HG03139 (cell line): Measurements from ENCODE around the gene AFMID.
"Not testable (repeated sequence)": the region's sequence is repeated elsewhere in the genome, so short reads cannot be mapped to it uniquely, and the experiment has no call there.

Source experiments
- ATAC-seq: cut with Tn5 transposase; IDR thresholded peaks from one replicate; pipeline ENCODE4 v1.9.1; 2021; ENCODE audit not compliant: unreplicated experiment

The AFMID gene, protein sequence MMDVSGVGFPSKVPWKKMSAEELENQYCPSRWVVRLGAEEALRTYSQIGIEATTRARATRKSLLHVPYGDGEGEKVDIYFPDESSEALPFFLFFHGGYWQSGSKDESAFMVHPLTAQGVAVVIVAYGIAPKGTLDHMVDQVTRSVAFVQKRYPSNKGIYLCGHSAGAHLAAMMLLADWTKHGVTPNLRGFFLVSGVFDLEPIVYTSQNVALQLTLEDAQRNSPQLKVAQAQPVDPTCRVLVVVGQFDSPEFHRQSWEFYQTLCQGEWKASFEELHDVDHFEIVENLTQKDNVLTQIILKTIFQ

DNA sequence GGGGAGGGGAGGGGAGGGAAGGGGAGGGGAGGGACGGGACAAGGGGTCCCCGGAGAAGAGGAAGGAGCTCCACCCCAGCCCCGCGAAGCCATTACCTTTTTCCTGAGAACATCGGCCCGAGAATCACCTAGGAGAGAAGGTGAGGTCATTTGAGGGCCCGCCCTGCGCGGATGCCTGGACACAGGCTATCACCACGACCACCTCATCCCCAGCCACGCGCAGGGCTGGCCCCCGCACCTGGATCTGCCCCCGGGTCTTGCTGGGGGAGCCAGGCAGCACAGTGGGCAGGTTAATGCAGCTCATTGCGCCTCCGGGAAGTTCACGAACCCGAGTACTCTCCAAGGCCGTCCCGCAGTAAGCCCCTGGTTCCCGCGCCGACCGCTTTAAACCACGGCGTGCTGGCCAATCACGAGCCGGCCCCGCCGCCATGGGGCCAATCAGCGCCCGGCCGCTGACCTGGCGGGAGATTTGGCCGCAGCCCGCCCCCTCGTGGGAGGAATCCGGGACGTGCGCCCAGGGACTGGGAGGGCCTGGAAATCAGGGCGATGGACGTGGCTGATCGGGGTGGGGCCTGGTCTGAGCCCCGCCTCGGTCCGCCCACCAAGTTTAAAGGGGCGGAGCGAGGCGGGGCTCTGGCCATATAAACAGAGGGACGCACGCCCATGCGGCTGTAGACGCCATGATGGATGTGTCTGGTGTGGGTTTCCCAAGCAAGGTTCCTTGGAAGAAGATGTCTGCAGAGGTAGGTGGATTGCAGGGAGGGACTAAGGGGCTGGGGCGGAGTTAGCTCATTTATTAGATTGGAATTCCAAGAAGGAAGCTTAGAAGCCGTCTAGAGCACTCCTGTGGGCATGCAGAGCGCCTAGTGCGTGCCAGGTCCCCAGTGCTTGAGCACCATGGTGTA lies at the start of gene AFMID, which contains the start of gene TK1:
AFMID (plus strand) TSS at position 671 of the 904 bp plus-strand sequence; CDS start at position 680, 9 bp downstream.
TK1 (minus strand) TSS at position 361 of the 904 bp plus-strand sequence; CDS start at position 303, 58 bp downstream.
- ATAC-seq, result peak; percentile 93

DNA sequence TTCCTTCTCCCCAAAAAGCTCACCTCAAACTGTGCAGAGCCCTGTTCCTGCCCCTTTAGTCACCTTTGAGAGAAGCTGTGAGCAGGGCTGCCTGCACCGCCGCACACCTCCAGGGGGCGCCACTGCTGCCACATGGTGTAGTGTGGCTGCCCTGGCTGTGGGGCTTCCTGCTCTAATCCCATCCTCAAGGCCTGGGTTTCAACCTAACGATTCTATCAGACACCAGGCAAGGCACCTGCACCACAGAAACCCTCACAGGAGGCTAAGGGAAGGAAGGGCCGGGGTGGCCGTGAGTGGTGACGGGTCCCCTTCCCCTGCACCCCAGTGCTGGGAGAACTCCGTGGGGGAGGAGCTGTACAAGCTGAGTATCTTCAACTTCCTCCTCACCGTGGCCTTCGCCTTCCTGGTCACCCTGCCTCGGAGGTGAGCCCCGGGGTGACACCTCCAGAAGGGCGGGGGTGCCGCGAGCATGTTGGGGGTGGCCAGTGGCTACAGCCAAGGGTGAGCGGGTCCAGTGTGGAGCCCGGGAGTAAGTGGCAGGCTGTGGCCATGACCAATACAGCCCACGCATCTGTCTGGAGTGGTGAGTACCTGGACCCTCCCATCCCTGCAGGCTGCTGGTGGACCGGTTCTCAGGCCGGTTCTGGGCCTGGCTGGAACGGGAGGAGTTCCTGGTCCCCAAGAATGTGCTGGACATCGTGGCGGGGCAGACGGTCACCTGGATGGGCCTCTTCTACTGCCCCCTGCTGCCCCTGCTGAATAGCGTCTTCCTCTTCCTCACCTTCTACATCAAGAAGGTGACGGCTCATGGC lies 49.6 kb upstream of the AFMID start:
- no peak for ATAC-seq

DNA sequence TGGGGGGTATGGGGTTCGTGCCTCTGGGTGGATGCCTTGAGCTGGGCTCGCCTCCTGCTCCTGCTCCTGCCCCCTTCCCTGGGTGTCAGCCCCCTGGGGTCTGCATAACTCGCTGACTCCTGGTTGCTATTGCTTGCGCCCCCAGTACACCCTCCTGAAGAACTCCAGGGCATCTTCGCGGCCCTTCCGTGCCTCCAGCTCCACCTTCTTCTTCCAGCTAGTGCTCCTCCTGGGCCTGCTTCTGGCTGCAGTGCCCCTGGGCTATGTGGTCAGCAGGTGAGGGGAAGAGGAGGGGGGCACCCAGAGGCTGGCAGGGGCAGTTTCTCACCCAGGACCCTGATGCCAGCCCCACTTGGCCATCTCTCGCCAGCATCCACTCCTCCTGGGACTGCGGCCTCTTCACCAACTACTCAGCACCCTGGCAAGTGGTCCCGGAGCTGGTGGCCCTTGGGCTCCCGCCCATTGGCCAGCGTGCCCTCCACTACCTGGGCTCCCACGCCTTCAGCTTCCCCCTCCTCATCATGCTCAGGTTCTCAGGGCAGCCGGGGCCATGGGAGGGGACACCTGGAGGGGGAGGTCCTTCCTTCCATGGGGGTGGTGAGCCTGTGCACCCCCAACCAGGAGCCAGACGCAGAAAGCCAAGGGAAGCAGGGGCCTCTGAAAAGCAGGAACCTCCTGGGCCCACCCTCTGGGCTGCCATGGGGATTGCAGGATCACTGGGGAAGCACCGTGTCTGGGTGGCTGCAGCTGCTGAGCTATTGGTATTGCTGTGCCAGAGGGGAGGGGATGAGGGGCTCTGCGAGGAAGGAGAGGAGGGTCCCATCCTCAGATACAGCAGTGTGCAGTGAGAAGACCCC lies 48.7 kb upstream of the AFMID start:
- ATAC-seq, result no peak

DNA sequence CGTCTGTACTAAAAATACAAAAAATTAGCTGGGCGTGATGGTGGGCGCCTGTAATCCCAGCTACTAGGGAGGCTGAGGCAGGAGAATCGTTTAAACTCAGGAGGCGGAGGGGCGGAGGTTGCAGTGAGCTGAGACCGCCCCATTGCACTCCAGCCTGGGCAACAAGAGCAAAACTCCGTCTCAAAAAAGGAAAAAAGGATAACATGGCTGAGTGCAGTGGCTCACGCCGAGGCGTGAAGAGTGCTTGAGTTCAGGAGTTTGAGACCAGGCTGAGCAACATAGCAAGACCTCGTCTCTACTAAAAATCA lies 47.3 kb upstream of the AFMID start:
- not testable (repeated sequence) for ATAC-seq

DNA sequence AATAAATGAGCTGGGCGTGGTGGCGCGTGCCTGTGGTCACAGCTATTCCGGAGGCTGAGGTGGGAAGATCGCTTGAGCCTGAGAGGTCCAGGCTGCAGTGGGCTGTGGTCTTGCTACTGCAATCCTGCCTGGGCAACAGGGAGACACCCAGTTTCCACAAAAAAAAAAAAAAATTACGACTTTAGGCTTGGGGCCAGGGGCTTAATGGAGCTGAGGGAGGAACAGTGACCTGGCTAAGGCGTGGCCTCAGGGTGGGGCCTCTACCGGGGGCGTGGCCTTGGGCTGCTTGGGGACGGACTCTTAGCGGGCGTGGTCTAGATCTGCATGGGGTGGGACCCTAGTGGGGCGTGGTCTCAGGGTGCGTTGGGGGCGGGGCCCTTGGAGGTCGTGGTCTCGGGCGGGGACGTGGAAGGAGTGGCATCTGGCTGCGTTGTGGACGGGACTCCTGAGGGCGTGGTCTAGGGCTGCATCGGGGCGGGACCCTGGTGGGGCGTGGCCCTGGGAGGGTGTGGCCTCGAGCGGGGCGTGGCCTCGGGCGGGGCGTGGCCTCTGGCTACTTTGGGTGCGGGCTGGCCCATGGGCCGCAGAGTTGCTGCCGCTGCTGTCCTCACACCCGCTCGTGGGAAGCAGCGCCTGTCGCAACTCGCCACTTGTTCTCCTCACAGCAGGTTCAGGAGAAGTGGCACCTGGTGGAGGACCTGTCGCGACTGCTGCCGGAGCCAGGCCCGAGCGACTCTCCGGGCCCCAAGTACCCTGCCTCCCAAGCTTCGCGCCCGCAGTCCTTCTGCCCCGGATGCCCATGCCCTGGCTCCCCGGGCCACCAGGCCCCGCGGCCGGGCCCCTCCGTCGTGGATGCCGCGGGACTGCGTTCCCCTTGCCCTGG lies 46.8 kb upstream of the AFMID start:
- ATAC-seq, result peak; percentile 70

DNA sequence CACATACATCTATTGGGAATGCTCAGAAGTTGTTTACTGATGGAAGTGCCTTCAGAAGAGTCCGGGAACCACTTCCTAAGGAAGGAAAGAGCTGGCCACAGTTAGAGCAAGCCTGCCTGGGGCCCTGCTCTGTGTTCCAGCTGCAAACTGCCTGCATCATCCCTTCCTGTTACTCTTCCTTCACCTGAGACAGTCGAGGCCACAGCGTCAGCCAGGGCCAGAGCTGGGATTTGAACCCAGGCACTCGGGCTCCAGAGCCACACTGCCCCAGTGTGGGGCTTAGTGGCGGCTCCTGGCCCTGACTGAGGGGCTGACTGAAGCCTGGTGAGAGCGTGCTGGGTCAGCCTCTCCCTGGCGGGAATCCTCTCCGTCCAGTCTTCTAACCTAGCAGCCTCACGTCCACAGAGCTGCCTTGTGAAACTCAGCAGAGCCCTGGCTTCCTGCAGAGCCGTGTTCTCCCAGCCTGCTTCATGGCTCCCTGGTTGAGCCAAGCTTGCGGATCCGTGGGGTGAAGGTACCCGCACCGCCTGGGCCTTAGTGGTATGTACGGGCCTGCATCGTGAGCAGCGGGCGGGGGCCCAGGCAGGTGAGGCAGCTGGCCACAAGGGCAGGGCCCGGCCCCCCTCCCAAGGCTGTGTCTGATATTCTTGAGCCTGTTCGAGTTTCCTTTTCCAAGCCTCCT lies 45.6 kb upstream of the AFMID start:
- no peak for ATAC-seq

DNA sequence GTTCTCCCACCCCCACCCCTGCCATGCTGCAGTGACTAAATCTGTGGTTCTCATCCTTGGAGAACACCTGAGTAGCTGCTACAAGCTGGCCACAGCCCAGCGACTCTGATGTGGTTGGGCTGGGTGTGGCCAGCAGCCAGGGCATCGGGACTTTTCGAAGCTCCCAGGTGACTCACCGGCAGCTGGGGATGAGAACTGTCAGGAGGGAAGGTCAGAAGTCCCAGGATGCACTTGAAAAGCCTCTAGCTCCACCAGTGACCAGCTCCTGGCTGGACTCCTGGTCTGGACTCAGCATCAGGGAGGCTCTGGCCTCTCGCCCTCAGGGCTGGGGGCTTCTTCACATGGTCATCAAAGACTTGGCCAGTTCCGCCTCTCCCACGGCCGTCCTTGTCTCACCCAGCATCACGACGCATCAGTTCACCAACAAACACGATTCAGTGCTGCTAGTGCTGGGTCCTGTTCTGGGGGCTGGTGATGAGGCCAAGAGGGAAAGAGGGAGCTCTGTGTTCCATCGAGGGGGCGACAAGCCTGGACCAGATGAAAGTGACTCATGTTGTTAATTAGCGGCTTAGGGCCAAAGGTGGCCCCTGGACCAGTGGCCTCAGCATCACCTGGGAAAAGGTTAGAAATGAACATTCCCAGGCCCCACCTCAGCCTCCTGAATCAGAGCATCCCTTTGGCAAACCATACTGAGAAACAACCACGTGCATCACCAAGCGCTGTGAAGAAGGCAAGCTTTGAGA lies 44.9 kb upstream of the AFMID start:
- no peak for ATAC-seq

DNA sequence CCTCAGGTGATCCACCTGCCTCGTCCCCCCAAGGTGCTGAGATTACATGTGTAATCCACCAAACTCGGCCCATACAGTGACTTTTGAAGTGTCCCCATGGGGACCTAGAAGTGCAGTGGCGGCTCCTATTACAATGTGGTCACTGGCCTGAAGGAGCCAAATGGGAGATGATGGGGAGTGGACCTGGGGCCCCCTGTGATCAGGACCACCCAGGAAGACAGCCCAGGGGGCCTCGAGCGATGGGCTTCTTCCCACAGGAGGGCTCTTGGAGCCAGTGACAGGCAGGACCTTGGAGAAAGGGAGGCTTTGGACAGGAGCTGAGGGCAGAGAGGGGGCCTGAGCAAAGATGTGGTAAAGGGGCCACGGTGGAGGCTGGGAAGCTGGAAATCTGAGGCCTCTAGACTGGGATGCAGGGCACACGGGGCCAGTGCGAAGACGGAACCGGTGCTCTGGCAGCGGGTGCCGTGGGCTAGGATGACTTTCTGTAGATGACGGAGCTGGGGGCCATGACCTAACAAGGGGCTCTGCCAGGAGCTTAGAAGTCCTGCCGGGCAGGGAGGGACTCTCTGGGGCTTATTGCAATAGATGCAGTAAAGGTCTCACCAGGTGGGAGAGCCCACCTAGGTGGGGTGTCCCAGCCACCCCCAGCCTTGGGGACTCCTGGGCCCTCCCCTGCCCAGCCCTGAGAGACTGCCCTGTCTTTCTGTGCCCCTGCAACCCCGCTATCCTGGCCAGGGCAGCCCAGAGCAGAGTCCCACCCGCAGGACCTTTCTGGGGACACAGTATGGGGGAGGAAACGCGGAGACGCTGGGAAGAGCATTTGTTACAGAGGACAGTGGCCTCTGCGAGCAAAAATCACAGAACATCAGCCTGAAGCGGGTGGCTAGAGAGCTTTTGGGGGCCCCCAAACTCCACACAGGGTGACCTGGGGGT lies 43.7 kb upstream of the AFMID start:
- ATAC-seq, result no peak

DNA sequence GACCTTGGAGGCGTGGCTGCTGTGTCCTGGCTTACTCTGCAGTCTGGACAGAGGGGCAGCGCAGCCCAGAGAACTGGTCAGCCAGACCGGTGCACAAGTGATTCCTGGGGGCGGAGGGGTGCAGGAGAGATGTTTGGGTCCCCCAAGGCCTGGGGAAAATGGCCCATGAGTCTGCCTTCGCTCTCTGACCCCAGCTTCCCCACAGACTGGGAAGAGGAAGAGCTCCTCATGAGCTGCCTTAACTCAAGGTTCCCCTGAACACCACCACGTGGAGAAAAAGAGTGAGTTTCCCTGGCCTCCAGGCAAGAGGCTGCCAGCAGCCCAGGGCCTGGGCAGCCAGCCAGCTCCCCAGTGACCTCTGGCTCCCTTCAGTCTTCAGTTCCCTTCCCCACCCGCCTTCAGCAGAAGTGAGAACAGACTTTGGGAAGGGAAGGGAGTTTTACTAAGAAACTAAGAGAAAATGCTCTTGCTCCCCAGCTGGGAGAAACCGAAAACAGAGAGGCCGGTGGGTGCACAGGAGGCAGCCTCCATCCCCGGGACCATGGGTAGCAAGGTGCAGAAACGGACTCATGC lies 42.9 kb upstream of the AFMID start:
- ATAC-seq, result no peak

DNA sequence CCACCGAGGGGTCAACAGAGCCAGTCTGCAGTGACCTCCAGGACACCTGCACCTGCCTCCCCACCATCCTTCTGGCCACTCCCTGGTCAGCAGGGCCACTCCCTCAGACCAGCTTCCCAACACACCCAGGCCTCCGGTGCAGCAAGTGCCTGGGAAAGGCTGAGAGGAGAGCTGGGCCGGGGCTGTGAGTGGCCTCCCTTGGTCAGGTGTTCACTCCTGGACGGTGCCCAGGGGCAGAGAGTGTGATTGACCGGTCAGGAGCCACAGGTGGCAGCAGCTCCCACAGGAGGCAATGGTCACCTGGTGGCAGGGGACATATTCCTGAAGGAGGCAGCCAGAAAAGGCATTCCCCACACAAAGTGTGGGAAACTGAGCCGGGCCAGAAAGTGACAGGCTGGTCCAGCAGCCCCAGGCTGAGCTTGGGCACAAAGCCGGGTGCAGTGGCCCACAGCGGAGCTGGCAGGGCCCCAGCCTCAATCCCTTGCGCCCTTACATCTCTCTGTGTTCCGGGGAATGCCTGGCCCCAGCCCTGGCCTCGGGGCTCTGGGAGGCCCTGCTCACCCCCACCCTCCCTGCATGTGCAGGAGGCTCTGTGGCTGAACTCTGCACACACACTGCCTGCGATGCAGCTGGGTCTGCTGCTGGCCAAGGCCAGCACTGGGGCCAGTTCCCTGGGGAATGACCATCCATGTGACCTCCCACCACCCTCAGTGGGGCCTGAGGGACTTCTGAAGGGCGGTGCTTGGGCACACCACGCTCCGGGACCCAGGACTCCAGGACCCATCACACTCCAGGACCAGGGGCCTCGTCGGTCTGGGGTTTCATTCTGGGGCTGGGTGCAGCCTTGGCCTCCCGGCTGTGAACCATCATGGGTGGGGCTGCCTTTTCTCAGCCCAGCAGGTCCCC lies 42.2 kb upstream of the AFMID start:
- no peak for ATAC-seq

DNA sequence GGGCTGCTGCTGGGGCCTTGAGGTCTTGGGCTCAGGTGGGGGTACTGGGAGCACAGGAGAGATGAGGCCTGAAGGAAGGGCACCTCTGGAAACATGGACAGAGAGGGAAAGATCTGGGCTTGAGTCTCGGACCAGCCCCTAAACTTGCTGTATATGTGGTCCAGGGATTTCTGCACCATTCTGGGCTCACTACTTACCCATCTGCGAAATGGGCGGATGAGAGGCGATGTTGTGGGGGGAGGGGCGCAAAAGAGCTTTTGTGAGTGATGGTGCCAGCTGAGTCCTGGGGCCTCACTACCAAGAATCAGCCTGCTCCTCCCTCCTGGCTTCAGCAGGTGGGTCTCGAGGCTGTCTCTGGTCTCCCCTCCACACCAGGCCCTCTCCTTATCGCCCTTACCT lies 40.7 kb upstream of the AFMID start:
- ATAC-seq, result no peak

DNA sequence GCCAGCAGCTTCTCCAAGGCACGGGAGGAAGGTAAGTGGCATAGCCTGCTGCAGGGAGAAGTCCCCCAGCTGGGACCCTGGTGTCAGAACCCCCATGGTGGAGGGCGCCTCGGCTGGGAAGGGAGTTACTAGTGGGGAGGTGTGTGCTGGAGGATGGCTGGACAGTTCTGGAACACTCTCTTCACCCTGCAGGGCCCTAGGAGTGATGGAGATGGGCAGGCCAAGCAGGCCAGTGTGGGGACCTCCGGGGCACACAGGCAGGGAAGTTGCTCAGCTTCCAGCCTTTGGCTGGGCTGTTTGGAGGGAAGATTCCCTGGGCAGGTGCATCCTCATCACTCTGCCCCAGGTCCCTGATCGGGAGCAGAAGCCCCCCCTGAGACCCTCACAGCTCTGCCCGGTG lies 40.3 kb upstream of the AFMID start:
- ATAC-seq, result no peak

DNA sequence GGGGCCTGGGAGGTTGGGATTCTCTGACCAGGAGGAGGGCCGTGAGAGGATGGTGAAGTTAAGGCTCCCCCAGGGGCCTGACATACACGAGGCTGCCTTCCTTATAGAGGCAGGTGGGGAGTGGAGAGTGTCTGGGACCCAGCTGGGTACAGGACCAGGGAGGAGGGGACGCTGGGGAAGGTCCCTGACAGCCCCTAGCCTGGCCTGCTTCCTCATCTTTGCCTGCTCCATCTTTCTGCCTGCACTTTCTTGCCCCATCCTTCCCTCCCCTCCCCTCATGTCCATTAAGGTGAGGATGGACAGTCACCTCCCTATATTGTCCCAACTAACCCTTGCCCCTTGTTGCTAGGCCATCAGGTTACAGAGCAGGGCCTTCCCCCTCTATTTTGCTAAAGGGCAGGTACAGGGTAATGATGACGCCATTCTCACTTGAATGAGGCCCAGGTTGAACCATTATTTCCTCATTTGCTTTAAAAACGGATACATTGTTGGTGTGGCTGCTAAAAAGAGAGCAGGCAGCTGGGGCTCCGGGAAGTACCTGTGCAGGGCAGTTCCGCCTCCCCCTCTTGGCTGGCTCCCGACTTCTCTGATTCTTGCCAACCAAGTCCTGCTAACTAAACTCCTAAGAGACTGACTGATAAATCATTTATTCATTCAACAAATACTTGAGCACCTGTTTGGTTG lies 39.7 kb upstream of the AFMID start:
- no peak for ATAC-seq

DNA sequence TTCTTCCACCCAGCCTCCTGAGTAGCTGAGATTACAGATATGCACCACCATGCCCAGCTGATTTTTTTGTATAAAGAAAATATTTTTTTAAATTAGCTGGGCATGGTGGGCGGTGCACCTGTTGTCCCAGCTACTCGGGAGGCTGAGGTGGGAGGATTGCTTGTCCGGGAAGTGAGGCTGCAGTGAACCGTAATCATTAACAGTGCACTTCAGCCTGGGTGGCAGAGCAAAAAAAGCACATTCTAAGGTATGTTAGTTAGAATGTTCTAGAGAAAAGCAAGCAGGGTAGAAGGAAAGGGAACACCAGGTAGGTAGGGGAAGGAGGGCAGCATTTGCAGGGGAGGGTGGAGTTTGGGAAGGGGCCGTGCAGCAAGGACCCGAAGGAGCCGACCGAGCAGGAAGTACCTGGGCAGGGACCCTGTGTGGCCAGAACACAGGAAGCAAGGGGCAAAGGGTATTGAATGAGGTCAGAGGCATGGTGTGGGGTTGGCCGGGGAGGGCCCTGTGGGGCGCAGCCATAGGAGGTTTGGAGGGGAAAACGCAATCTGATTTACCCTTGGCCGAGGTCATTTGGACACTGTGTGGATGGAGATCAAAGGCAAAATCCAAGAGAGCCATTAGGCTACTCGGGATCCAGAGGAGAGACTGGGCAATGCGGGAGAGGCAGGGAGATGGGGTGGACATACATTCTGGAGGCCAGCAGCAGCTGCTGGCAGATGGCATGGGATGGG lies 38.7 kb upstream of the AFMID start:
- no peak for ATAC-seq
